Neural cell (in vitro differentiated cells): ENCODE measurements around the gene INPPL1. TPM values are rescaled to one million over a fixed set of nuclear protein-coding genes. Genes with fewer than 3 reads are reported as not detected.

Experiments
- H2AFZ ChIP-seq: fragments of 200-600, 300-800 bp; sonication (generic), shearing (Covaris generic); 2 replicates; pipeline ENCODE4 v1.6.0; 2014; ENCODE audit warnings: low read depth, mild to moderate bottlenecking, antibody characterized with exemption, low read length, moderate library complexity
- H3F3A ChIP-seq: fragments of 200-600 bp; shearing (Covaris generic); 2 replicates; pipeline ENCODE4 v1.6.1; 2016; ENCODE audit warnings: mild to moderate bottlenecking, moderate library complexity, mixed read lengths, antibody characterized with exemption, low read length; ENCODE audit not compliant: insufficient read depth, poor library complexity, severe bottlenecking
- H3K27ac ChIP-seq: fragments of 200-600, 300-800 bp; sonication (generic), shearing (Covaris generic); 2 replicates; pipeline ENCODE4 v1.5.1; 2014; ENCODE audit warnings: mild to moderate bottlenecking, low read length, moderate library complexity
- H3K27me3 ChIP-seq: fragments of 300-800, 200-600 bp; sonication (generic), shearing (Covaris generic); 2 replicates; pipeline ENCODE4 v1.6.0; 2014; ENCODE audit warnings: mild to moderate bottlenecking, low read depth, low read length, moderate library complexity; ENCODE audit not compliant: insufficient read depth
- H3K36me3 ChIP-seq: fragments of 300-800, 200-600 bp; sonication (generic), shearing (Covaris generic); 2 replicates; pipeline ENCODE4 v1.5.1; 2014; ENCODE audit warnings: mild to moderate bottlenecking, antibody characterized with exemption, low read length, moderate library complexity; ENCODE audit not compliant: insufficient read depth
- H3K4me2 ChIP-seq: fragments of 300-800, 200-600 bp; sonication (generic), shearing (Covaris generic); 2 replicates; pipeline ENCODE4 v1.6.0; 2014; ENCODE audit warnings: mild to moderate bottlenecking, low read length
- H3K4me3 ChIP-seq: fragments of 300-800, 200-600 bp; sonication (generic), shearing (Covaris generic); 2 replicates; pipeline ENCODE4 v1.5.1; 2014; ENCODE audit warnings: mild to moderate bottlenecking, low read length, moderate library complexity
- H3K79me2 ChIP-seq: fragments of 200-600 bp; shearing (Covaris generic); replicated peaks from 2 replicates; pipeline ENCODE4 v1.6.0; 2014; ENCODE audit warnings: mild to moderate bottlenecking, low read length, moderate library complexity; ENCODE audit not compliant: insufficient read depth
- H3K9ac ChIP-seq: fragments of 300-800, 200-600 bp; sonication (generic), shearing (Covaris generic); 2 replicates; pipeline ENCODE4 v1.6.1; 2016; ENCODE audit warnings: mild to moderate bottlenecking, low read length, mixed read lengths
- H3K9me2 ChIP-seq: fragments of 200-600 bp; shearing (Covaris generic); 2 replicates; pipeline ENCODE4 v1.6.1; 2016; ENCODE audit warnings: mild to moderate bottlenecking, low read length, mixed read lengths; ENCODE audit not compliant: insufficient read depth
- H3K9me3 ChIP-seq: fragments of 200-600, 300-800 bp; sonication (generic), shearing (Covaris generic); 2 replicates; pipeline ENCODE4 v1.6.1; 2016; ENCODE audit warnings: mild to moderate bottlenecking, mixed run types, low read length, moderate library complexity, mixed read lengths
- H4K20me1 ChIP-seq: fragments of 200-600 bp; shearing (Covaris generic); 2 replicates; pipeline ENCODE4 v1.6.1; 2016; ENCODE audit warnings: mild to moderate bottlenecking, mixed run types; ENCODE audit not compliant: insufficient read depth
- EP300 ChIP-seq: fragments of 450-650 bp; conservative IDR thresholded peaks from 2 replicates; pipeline ENCODE4 v1.6.1; 2014; ENCODE audit warnings: antibody characterized with exemption, mild to moderate bottlenecking, moderate library complexity; ENCODE audit not compliant: poor library complexity, severe bottlenecking
- EZH2 ChIP-seq: fragments of 200-600, 300-800 bp; shearing (Covaris generic), sonication (generic); IDR thresholded peaks from 2 replicates; pipeline ENCODE4 v1.6.1; 2014; ENCODE audit warnings: antibody characterized with exemption, low read length, borderline replicate concordance, mild to moderate bottlenecking; ENCODE audit not compliant: insufficient read depth, poor library complexity, severe bottlenecking
- MXI1 ChIP-seq: fragments of 450-650 bp; conservative IDR thresholded peaks from 2 replicates; pipeline ENCODE4 v1.6.1; 2014; ENCODE audit warnings: antibody characterized with exemption, mild to moderate bottlenecking; ENCODE audit not compliant: poor library complexity, severe bottlenecking
- POLR2AphosphoS5 ChIP-seq: IDR thresholded peaks from 2 replicates; pipeline ENCODE4 v1.6.1; 2012
- RAD21 ChIP-seq: fragments of 450-650 bp; conservative IDR thresholded peaks from 2 replicates; pipeline ENCODE4 v1.6.1; 2014; ENCODE audit warnings: antibody characterized with exemption, mild to moderate bottlenecking, moderate library complexity
- SMC3 ChIP-seq: fragments of 450-650 bp; conservative IDR thresholded peaks from 2 replicates; pipeline ENCODE4 v1.6.1; 2014; ENCODE audit warnings: antibody characterized with exemption, mild to moderate bottlenecking, moderate library complexity; ENCODE audit not compliant: poor library complexity
- TAF1 ChIP-seq: IDR thresholded peaks from 2 replicates; pipeline ENCODE4 v1.6.1; 2012; ENCODE audit warnings: low read depth
- polyA plus RNA-seq: library from polyadenylated mRNA; depleted of rRNA; stranded (reverse); fragments of >200 nt; gene quantifications from 2 replicates; pipeline ENCODE4 v1.2.3, GENCODE V29; 2014
- TF ChIP-seq, protein P1 (sequence below): IDR thresholded peaks from 2 replicates; pipeline ENCODE4 v1.6.1; 2012; ENCODE audit warnings: borderline replicate concordance
- TF ChIP-seq, protein P2 (sequence below): fragments of 450-650 bp; IDR thresholded peaks from 2 replicates; pipeline ENCODE4 v1.5.1; 2014; ENCODE audit warnings: antibody characterized with exemption, mild to moderate bottlenecking, moderate library complexity; ENCODE audit not compliant: poor library complexity, severe bottlenecking

The INPPL1 gene
- polyA plus RNA-seq, 1 donor from 2014 or later = 2.0 TPM

DNA sequence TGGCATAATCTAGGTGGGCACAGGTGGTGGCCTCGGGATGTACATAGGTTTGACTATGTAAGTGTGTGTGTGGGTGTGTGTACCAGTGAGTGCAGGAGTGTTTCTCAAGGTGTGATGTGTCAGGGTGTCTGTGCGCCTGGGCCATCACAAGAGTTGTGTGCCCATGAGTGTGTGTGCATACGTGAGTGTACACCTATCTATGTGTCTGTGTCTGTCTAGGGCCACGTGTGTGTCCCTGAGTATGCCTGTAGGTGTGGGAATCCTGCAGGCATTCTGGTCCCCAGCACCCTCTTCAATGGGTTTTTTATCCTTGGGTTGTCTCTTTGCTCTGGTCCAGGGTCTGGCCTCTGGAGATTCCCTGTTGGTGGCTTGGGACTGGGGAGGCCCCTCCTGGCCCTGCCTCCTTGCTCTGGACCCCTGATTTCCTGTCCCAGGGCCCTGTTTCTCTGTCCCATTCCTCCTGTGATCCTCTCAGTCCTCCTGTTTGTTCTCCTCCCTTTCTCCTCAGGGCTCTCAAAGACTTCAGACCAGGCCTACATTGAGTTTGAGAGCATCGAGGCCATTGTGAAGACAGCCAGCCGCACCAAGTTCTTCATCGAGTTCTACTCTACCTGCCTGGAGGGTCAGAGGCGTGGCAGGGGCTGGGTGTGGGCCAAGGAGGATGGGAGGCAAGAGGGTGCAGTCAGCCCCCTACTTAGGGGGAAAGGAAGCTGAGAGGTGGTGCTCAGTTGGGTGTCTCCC lies 9.4 kb downstream of the INPPL1 start (continued):
- TF ChIP-seq EZH2 (no peak), POLR2AphosphoS5 (no peak)

DNA sequence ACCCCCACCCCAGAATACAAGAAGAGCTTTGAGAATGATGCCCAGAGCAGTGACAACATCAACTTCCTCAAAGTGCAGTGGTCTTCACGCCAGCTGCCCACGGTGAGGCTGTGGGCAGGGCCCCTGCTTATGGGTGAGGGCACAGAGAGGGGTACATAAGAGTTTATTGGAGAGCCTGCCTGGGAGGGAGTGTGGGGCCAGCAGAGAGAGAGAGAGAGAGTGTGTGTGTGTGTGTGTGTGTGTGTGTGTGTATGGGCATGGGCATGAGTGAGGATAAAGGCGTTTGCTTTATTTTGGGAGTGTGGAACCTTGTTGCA lies 9.9 kb downstream of the INPPL1 start:
- Histone ChIP-seq H3K9me2 (no peaks in the 10 kb centered on the region), H3K4me3 (no peak overlapping the region)

DNA sequence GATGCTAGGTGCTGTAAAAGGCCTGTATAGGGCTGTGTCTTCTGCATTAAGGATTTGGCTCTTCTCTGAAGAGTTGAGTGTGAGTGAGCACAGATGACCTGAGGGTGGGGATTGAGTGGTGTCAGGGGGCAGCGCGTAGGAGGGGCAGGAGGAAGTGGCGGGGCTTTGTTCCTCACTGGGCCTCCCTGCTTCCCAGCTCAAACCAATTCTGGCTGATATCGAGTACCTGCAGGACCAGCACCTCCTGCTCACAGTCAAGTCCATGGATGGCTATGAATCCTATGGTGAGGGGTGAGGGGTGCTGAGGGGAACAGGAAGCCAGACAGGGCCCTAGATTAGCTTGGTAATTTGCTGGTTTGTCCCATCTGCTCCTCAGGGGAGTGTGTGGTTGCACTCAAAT lies 10.4 kb downstream of the INPPL1 start:
- TF ChIP-seq, protein P1, sequence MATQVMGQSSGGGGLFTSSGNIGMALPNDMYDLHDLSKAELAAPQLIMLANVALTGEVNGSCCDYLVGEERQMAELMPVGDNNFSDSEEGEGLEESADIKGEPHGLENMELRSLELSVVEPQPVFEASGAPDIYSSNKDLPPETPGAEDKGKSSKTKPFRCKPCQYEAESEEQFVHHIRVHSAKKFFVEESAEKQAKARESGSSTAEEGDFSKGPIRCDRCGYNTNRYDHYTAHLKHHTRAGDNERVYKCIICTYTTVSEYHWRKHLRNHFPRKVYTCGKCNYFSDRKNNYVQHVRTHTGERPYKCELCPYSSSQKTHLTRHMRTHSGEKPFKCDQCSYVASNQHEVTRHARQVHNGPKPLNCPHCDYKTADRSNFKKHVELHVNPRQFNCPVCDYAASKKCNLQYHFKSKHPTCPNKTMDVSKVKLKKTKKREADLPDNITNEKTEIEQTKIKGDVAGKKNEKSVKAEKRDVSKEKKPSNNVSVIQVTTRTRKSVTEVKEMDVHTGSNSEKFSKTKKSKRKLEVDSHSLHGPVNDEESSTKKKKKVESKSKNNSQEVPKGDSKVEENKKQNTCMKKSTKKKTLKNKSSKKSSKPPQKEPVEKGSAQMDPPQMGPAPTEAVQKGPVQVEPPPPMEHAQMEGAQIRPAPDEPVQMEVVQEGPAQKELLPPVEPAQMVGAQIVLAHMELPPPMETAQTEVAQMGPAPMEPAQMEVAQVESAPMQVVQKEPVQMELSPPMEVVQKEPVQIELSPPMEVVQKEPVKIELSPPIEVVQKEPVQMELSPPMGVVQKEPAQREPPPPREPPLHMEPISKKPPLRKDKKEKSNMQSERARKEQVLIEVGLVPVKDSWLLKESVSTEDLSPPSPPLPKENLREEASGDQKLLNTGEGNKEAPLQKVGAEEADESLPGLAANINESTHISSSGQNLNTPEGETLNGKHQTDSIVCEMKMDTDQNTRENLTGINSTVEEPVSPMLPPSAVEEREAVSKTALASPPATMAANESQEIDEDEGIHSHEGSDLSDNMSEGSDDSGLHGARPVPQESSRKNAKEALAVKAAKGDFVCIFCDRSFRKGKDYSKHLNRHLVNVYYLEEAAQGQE = no peak
- TF ChIP-seq MXI1 = no peak
- no peak for TF ChIP-seq SMC3
- no peak for TF ChIP-seq TAF1
- TF ChIP-seq RAD21 = no peak
- TF ChIP-seq, protein P2, sequence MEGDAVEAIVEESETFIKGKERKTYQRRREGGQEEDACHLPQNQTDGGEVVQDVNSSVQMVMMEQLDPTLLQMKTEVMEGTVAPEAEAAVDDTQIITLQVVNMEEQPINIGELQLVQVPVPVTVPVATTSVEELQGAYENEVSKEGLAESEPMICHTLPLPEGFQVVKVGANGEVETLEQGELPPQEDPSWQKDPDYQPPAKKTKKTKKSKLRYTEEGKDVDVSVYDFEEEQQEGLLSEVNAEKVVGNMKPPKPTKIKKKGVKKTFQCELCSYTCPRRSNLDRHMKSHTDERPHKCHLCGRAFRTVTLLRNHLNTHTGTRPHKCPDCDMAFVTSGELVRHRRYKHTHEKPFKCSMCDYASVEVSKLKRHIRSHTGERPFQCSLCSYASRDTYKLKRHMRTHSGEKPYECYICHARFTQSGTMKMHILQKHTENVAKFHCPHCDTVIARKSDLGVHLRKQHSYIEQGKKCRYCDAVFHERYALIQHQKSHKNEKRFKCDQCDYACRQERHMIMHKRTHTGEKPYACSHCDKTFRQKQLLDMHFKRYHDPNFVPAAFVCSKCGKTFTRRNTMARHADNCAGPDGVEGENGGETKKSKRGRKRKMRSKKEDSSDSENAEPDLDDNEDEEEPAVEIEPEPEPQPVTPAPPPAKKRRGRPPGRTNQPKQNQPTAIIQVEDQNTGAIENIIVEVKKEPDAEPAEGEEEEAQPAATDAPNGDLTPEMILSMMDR = no peak
- TF ChIP-seq EZH2 = no peak
- Histone ChIP-seq H3K4me3 (no peak overlapping the region), H3K79me2 (no peaks in the 10 kb centered on the region), H3K4me2 (no peak overlapping the region), H3K9me2 (no peaks in the 10 kb centered on the region), H3K27ac (no peak overlapping the region), H3K27me3 (peaks cover 17% of the 10 kb centered on the region), H2AFZ (no peak overlapping the region), H3F3A (no peaks in the 10 kb centered on the region), H3K9ac (no peak overlapping the region), H4K20me1 (no peaks in the 10 kb centered on the region), H3K36me3 (no peaks in the 10 kb centered on the region), H3K9me3 (no peaks in the 10 kb centered on the region)

More for the DNA sequence above, 9.9 kb downstream of the INPPL1 start:
- Histone ChIP-seq H3K36me3 (no peaks in the 10 kb centered on the region), H3K79me2 (no peaks in the 10 kb centered on the region), H3K27ac (no peak overlapping the region), H4K20me1 (no peaks in the 10 kb centered on the region), H3F3A (no peaks in the 10 kb centered on the region), H3K27me3 (peaks cover 14% of the 10 kb centered on the region), H2AFZ (no peak overlapping the region), H3K9ac (no peak overlapping the region), H3K9me3 (no peaks in the 10 kb centered on the region), H3K4me2 (no peak overlapping the region)
- TF ChIP-seq MXI1 = no peak
- TF ChIP-seq, protein P1 = no peak
- TF ChIP-seq TAF1 = no peak
- no peak for TF ChIP-seq SMC3
- TF ChIP-seq, protein P2 = no peak
- TF ChIP-seq RAD21 = no peak
- TF ChIP-seq EP300 = no peak
